NCI-H187 treated with DMSO at 0.1 percent for 48 hours (cell line): ENCODE results near the gene PCDHB6.
"Not testable (repeated sequence)": the region's sequence is repeated elsewhere in the genome, so short reads cannot be mapped to it uniquely, and the experiment has no call there.

ENCODE experiments used
- DNase-seq: peaks from one replicate; lab custom pipeline; 2025; lab: John Stamatoyannopoulos, UW

PCDHB6 gene

DNA sequence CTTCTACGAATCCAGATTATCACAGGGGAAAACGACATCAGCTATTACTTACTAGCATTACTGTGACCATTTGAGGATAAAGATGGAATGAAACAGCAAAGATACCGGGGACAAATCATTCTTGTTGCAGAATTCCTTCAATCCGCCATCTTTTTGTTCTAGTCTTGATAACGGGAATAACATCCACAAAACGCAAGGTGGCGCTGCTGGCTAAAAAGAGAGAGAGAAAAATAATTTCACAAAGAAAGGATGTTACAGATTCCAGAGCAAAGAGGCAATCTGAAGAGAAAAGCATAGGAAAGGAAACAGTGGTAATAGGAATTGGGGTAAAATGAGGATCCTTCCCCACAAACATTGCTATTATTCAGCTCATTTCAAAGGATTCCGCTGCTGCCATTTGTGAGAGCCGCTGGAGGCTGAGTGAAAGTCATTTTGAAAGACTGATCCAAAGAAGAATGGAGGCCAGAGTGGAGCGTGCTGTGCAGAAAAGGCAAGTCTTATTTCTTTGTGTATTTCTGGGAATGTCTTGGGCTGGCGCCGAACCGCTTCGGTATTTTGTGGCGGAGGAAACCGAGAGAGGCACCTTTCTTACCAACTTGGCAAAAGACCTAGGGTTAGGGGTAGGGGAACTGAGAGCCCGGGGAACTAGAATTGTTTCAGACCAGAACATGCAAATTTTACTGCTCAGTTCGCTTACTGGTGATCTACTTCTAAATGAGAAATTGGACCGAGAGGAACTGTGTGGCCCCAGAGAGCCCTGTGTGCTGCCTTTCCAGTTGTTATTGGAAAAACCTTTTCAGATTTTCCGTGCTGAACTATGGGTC, 22.7 kb downstream of the PCDHB6 start, which contains the start of gene PCDHB7:
Gene PCDHB7, plus strand, starts transcription at position 264 of the 824 bp plus-strand sequence. Its CDS starts 192 bp downstream, at position 456.
- no peak for DNase-seq

DNA sequence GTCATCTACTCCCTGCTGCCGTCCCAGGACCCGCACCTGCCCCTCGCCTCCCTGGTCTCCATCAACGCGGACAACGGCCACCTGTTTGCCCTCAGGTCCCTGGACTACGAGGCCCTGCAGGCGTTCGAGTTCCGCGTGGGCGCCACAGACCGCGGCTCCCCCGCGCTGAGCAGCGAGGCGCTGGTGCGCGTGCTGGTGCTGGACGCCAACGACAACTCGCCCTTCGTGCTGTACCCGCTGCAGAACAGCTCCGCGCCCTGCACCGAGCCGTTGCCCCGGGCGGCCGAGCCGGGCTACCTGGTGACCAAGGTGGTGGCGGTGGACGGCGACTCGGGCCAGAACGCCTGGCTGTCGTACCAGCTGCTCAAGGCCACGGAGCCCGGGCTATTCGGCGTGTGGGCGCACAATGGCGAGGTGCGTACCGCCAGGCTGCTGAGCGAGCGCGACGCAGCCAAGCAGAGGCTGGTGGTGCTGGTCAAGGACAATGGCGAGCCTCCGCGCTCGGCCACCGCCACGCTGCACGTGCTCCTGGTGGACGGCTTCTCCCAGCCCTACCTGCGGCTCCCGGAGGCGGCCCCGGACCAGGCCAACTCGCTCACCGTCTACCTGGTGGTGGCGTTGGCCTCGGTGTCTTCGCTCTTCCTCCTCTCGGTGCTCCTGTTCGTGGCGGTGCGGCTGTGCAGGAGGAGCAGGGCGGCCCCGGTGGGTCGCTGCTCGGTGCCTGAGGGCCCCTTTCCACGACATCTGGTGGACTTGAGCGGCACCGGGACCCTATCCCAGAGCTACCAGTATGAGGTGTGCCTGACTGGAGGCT, 24.6 kb downstream of the PCDHB6 start:
- DNase-seq: not testable (repeated sequence)

DNA sequence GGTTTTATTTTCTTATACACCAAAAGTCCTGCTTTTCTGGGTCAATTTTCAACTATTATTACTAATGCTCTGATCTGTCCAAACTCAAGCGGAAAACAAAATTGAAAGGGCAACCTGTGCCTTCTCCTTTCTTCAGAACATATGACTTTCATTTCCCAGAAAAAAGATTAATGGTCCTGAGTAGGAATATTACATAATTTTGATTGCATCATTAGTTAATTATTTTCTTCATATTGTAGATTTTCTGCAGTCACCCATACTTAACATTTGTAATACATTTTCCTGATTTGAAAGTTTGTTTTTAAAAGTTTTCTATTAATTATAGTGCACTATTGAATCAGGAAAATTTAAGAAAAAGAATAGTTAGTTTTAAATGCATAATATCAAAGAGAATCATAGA, 26.1 kb downstream of the PCDHB6 start:
- DNase-seq: no peak

DNA sequence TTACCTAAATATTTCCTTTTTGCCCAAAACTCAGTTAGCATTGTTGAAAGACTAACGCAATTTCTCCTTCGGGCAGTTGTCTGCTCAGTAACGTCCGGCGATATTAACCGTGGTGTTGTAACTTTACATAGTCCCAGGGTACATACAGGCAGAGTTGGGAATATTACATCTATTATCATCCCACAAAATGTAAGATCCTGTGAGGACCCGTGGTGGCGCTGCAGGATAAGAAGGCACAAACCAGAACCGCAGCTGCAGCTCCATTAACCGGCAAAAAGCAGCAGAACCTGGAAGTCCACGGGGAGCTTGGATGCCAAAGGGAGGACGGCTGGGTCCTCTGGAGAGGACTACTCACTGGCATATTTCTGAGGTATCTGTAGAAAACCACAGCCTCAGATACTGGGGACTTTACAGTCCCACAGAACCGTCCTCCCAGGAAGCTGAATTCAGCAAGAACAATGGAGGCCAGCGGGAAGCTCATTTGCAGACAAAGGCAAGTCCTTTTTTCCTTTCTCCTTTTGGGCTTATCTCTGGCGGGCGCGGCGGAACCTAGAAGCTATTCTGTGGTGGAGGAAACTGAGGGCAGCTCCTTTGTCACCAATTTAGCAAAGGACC, 27.8 kb downstream of the PCDHB6 start, which contains the start of gene PCDHB8:
Gene PCDHB8, plus strand, starts transcription at position 214 of the 615 bp plus-strand sequence. Its CDS starts 245 bp downstream, at position 459.
- not testable (repeated sequence) for DNase-seq

DNA sequence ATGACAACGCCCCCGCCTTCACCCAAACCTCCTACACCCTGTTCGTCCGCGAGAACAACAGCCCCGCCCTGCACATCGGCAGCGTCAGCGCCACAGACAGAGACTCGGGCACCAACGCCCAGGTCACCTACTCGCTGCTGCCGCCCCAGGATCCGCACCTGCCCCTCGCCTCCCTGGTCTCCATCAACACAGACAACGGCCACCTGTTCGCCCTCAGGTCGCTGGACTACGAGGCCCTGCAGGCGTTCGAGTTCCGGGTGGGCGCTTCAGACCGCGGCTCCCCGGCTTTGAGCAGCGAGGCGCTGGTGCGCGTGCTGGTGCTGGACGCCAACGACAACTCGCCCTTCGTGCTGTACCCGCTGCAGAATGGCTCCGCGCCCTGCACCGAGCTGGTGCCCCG, 29.5 kb downstream of the PCDHB6 start:
- not testable (repeated sequence) for DNase-seq

DNA sequence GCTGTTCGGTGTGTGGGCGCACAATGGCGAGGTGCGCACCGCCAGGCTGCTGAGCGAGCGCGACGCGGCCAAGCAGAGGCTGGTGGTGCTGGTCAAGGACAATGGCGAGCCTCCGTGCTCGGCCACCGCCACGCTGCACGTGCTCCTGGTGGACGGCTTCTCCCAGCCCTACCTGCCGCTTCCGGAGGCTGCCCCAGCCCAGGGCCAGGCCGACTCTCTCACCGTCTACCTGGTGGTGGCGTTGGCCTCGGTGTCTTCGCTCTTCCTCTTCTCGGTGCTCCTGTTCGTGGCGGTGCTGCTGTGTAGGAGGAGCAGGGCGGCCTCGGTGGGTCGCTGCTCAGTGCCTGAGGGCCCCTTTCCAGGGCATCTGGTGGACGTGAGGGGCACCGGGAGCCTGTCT, 30.0 kb downstream of the PCDHB6 start:
- not testable (repeated sequence) for DNase-seq

DNA sequence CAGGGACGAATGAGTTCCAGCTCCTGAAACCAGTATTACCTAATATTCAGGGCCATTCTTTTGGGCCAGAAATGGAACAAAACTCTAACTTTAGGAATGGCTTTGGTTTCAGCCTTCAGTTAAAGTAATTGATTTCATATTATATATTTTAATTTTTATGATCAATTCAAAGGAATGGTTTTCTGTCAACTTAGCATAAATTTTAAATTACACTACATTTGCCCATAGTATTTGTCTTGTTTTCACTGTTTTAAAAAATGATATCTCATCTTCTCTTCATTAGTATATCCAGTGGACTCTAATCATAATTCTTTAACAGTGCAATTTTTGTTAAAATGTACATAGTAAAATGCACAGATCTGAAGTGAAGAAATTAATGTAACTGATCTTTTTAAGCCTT, 30.5 kb downstream of the PCDHB6 start:
- no peak for DNase-seq

DNA sequence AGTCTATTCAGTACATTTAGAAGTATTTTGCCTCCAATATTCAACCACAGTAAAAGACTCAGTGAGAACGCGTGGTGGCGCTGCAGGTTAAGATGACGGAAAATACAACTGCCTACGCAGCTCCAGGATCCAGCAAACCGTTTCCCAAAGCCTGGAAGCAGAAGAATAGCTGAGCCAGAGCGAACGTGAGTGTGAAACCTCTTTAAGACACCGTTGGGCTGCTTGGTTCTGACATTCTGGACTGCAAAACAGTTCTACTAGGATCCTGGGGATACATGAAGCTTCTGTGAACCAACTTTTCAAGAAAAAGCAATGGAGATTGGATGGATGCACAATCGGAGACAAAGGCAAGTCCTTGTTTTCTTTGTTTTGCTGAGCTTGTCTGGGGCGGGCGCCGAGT, 32.4 kb downstream of the PCDHB6 start, which contains the start of gene PCDHB16:
Gene PCDHB16, plus strand, starts transcription at position 140 of the 400 bp plus-strand sequence. Its CDS starts 173 bp downstream, at position 313.
- DNase-seq: no peak

DNA sequence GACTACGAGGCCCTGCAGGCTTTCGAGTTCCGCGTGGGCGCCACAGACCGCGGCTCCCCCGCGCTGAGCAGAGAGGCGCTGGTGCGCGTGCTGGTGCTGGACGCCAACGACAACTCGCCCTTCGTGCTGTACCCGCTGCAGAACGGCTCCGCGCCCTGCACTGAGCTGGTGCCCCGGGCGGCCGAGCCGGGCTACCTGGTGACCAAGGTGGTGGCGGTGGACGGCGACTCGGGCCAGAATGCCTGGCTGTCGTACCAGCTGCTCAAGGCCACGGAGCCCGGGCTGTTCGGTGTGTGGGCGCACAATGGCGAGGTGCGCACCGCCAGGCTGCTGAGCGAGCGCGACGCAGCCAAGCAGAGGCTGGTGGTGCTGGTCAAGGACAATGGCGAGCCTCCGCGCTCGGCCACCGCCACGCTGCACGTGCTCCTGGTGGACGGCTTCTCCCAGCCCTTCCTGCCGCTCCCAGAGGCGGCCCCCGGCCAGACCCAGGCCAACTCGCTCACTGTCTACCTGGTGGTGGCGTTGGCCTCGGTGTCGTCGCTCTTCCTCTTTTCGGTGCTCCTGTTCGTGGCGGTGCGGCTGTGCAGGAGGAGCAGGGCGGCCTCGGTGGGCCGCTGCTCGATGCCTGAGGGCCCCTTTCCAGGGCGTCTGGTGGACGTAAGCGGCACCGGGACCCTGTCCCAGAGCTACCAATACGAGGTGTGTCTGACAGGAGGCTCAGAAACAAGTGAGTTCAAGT, 34.4 kb downstream of the PCDHB6 start:
- DNase-seq: not testable (repeated sequence)

DNA sequence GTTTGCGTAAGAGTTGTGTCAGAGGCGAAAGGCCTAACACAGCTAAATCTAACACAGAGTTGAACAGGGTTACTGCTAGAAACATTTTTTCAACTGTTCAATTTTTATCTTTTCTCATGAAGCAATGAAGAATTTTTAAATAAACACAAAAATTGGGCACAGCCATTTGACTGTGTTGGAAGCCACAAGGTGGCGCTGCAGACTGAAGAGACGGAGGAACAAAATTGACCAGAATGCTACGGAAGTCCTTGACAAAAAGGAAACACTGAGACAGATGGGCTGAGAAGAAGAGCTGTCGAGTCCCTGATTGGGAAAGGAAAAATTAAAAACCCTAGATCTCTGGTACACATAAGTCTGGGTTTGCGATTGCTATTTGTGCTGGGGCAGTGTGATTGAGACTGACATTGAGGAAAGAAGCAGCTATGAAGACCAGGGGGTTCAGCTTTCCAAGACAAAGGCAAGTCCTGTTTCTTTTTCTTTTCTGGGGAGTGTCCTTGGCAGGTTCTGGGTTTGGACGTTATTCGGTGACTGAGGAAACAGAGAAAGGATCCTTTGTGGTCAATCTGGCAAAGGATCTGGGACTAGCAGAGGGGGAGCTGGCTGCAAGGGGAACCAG, 37.1 kb downstream of the PCDHB6 start, which contains the start of gene PCDHB9:
Gene PCDHB9, plus strand, starts transcription at position 265 of the 616 bp plus-strand sequence. Its CDS starts 158 bp downstream, at position 423.
- DNase-seq: peak; percentile 10

DNA sequence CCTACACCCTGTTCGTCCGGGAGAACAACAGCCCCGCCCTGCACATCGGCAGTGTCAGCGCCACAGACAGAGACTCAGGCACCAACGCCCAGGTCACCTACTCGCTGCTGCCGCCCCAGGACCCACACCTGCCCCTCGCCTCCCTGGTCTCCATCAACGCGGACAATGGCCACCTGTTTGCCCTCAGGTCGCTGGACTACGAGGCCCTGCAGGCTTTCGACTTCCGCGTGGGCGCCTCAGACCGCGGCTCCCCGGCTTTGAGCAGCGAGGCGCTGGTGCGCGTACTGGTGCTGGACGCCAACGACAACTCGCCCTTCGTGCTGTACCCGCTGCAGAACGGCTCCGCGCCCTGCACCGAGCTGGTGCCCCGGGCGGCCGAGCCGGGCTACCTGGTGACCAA, 38.8 kb downstream of the PCDHB6 start:
- DNase-seq: not testable (repeated sequence)

DNA sequence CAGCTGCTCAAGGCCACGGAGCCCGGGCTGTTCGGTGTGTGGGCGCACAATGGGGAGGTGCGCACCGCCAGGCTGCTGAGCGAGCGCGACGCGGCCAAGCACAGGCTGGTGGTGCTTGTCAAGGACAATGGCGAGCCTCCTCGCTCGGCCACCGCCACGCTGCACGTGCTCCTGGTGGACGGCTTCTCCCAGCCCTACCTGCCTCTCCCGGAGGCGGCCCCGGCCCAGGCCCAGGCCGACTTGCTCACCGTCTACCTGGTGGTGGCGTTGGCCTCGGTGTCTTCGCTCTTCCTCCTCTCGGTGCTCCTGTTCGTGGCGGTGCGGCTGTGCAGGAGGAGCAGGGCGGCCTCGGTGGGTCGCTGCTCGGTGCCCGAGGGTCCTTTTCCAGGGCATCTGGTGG, 39.3 kb downstream of the PCDHB6 start:
- DNase-seq: not testable (repeated sequence)

DNA sequence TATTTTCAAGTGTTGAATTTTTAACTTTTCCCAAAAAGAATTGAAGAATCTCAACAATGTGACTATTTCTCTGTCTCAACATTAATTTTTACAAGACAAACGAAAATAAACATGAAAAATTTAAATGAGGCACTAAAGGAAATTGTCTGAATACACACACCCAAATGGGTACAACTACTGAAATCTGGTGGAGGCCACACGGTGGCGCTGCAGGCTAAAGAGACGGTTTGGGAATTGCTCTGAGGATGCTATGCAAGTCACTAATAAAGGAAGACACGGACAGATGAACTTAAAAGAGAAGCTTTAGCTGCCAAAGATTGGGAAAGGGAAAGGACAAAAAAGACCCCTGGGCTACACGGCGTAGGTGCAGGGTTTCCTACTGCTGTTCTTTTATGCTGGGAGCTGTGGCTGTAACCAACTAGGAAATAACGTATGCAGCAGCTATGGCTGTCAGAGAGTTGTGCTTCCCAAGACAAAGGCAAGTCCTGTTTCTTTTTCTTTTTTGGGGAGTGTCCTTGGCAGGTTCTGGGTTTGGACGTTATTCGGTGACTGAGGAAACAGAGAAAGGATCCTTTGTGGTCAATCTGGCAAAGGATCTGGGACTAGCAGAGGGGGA, 42.4 kb downstream of the PCDHB6 start, which contains the start of gene PCDHB10:
Gene PCDHB10, plus strand, starts transcription at position 244 of the 616 bp plus-strand sequence. Its CDS starts 200 bp downstream, at position 444.
- DNase-seq: no peak

DNA sequence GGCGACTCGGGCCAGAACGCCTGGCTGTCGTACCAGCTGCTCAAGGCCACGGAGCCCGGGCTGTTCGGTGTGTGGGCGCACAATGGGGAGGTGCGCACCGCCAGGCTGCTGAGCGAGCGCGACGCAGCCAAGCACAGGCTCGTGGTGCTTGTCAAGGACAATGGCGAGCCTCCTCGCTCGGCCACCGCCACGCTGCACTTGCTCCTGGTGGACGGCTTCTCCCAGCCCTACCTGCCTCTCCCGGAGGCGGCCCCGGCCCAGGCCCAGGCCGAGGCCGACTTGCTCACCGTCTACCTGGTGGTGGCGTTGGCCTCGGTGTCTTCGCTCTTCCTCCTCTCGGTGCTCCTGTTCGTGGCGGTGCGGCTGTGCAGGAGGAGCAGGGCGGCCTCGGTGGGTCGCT, 44.5 kb downstream of the PCDHB6 start:
- not testable (repeated sequence) for DNase-seq

DNA sequence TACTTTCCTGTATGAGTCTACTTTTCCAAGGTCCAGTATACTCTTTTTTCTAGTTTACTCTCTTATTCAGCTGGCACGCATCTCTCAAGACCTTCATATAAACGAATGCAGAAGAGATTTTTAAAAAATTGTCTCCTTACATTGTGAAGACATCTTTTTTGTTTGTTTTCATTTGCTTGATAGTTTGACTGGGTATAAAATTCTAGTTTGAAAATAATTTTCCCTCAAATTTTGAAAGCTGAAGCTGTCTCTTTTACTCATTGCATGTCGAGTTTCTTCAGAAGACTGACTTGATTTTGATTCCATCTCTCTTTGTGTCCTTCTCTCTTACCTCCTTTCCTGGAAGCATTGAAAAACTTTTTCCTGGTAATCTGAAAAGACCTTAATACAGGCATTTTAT, 46.5 kb downstream of the PCDHB6 start:
- DNase-seq: no peak

DNA sequence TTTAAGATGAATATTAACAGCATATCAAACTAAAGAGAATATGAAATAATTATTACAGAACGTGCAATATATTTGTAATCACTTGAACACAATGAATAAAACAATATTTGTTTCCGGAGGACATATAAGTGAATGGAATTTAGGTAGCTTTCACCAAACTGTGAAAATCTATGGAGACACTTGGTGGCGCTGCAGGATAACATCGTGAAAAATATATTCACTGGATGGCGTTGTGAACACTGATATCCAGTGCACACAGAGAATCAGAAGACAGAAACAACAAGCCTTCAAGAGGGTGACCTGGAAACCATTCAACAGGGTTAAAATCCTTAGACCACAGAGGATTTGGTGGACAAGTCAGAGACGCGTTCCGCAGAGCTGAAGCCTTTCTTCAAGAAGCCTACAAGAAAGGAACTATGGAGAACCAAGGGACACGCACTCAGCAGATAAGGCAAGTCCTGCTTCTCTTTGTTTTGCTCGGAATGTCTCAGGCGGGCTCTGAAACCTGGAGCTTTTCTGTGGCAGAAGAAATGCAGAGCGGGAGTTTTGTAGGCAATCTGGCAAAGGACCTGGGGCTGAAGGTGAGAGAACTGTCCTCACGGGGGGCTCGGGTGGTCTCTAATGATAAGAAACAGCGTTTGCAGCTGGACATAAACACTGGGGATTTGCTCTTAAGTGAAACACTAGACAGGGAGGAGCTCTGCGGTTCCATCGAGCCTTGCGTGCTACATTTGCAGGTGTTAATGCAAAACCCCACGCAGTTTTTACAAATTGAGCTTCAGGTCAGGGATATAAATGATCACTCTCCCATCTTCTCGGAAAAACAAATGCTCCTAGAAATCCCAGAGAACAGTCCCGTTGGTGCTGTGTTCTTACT, 49.7 kb downstream of the PCDHB6 start, which contains the start of gene PCDHB11:
Gene PCDHB11, plus strand, starts transcription at position 269 of the 877 bp plus-strand sequence. Its CDS starts 148 bp downstream, at position 417.
- DNase-seq: peak; percentile 30

DNA sequence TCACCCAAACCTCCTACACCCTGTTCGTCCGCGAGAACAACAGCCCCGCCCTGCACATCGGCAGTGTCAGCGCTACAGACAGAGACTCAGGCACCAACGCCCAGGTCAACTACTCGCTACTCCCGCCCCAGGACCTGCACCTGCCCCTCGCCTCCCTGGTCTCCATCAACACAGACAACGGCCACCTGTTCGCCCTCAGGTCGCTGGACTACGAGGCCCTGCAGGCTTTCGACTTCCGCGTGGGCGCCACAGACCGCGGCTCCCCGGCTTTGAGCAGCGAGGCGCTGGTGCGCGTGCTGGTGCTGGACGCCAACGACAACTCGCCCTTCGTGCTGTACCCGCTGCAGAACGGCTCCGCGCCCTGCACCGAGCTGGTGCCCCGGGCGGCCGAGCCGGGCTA, 51.3 kb downstream of the PCDHB6 start:
- not testable (repeated sequence) for DNase-seq

DNA sequence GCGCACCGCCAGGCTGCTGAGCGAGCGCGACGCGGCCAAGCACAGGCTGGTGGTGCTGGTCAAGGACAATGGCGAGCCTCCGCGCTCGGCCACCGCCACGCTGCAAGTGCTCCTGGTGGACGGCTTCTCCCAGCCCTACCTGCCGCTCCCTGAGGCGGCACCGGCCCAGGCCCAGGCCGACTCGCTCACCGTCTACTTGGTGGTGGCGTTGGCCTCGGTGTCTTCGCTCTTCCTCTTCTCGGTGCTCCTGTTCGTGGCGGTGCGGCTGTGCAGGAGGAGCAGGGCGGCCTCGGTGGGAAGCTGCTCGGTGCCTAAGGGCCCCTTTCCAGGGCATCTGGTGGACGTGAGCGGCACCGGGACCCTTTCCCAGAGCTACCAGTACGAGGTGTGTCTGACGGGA, 51.8 kb downstream of the PCDHB6 start:
- not testable (repeated sequence) for DNase-seq
